WTC11 (cell line): ENCODE measurements around the gene UGT3A2.
"Not testable (repeated sequence)": the region's sequence is repeated elsewhere in the genome, so short reads cannot be mapped to it uniquely, and the experiment has no call there.

Experiments
- ATF1 ChIP-seq: sonication (generic); formaldehyde crosslinking; IDR thresholded peaks from 2 replicates; pipeline ENCODE4 v1.8.1; 2023; ENCODE audit warnings: mild to moderate bottlenecking, moderate library complexity, missing genetic modification reagents
- CREM ChIP-seq: sonication (generic); formaldehyde crosslinking; IDR thresholded peaks from 2 replicates; pipeline ENCODE4 v1.8.1; 2022; ENCODE audit warnings: mild to moderate bottlenecking, missing genetic modification reagents, moderate library complexity
- CTCF ChIP-seq: fragments of 200-600 bp; IDR thresholded peaks from 2 replicates; pipeline ENCODE4 v1.8.0; 2022; ENCODE audit warnings: antibody characterized with exemption
- E2F5 ChIP-seq: sonication (generic); formaldehyde crosslinking; IDR thresholded peaks from 2 replicates; pipeline ENCODE4 v1.8.1; 2022; ENCODE audit warnings: mild to moderate bottlenecking, moderate library complexity, missing genetic modification reagents
- ESRRA ChIP-seq: sonication (generic); formaldehyde crosslinking; IDR thresholded peaks from 2 replicates; pipeline ENCODE4 v1.8.1; 2022; ENCODE audit warnings: mild to moderate bottlenecking, missing genetic modification reagents, borderline replicate concordance
- GRHL2 ChIP-seq: fragments of 250-450 bp; sonication (Bioruptor Pico); IDR thresholded peaks from 2 replicates; pipeline ENCODE4 v1.8.0; 2022; ENCODE audit warnings: mild to moderate bottlenecking, moderate library complexity; ENCODE audit not compliant: insufficient replicate concordance, severe bottlenecking
- MAX ChIP-seq: sonication (generic); formaldehyde crosslinking; IDR thresholded peaks from 2 replicates; pipeline ENCODE4 v1.8.0; 2022; ENCODE audit warnings: mild to moderate bottlenecking, missing genetic modification reagents
- MXD4 ChIP-seq: fragments of 250-450 bp; sonication (Bioruptor Pico); IDR thresholded peaks from 2 replicates; pipeline ENCODE4 v1.8.0; 2021; ENCODE audit warnings: mild to moderate bottlenecking, moderate library complexity, borderline replicate concordance
- RELA ChIP-seq: sonication (generic); formaldehyde crosslinking; IDR thresholded peaks from 2 replicates; pipeline ENCODE4 v1.8.1; 2022; ENCODE audit warnings: missing genetic modification reagents, mild to moderate bottlenecking, borderline replicate concordance
- SP1 ChIP-seq: sonication (generic); formaldehyde crosslinking; conservative IDR thresholded peaks from 2 replicates; pipeline ENCODE4 v1.8.1; 2022; ENCODE audit warnings: missing genetic modification reagents
- USF1 ChIP-seq: sonication (generic); formaldehyde crosslinking; IDR thresholded peaks from 2 replicates; pipeline ENCODE4 v1.8.0; 2022; ENCODE audit warnings: mild to moderate bottlenecking, missing genetic modification reagents
- ZBTB21 ChIP-seq: sonication (generic); formaldehyde crosslinking; IDR thresholded peaks from 2 replicates; pipeline ENCODE4 v1.8.1; 2023; ENCODE audit warnings: mild to moderate bottlenecking, missing genetic modification reagents, borderline replicate concordance
- ZNF671 ChIP-seq: fragments of 250-450 bp; sonication (Bioruptor Pico); IDR thresholded peaks from 2 replicates; pipeline ENCODE4 v1.8.0; 2021; ENCODE audit warnings: mild to moderate bottlenecking

GRCh38 chr5:36019584-36019983, 47.1 kb downstream of the UGT3A2 start:
- TF ChIP-seq CTCF; MXD4 (CRISPR knock-in tag); MAX; CREM; ZNF671 (CRISPR knock-in tag); ZBTB21; ATF1; RELA (CRISPR knock-in tag); USF1; SP1 (CRISPR knock-in tag); E2F5 (CRISPR knock-in tag); ESRRA (CRISPR knock-in tag); GRHL2 (CRISPR knock-in tag): not testable (repeated sequence)
